Thyroid gland (tissue), 4 donors: ENCODE measurements around the gene AFF3. TPM values are rescaled to one million over a fixed set of nuclear protein-coding genes. Genes with fewer than 3 reads are reported as not detected.

ENCODE experiments used
- DNase-seq, 2 donors: peaks; one replicate each; pipeline ENCODE4 v3.0.0-alpha.2; 2019
- H3K27ac ChIP-seq, 3 donors: fragments of 200-600 bp; sonication (generic); 1 replicate in 2 of 3; 2 replicates in 1 of 3; pipeline ENCODE4 v1.5.1; 2016 to 2019; ENCODE audit warnings: mild to moderate bottlenecking in 1 of 3, moderate library complexity in 1 of 3
- H3K27me3 ChIP-seq: fragments of 200-600 bp; sonication (generic); one replicate; pipeline ENCODE4 v1.5.1; 2019
- H3K36me3 ChIP-seq, 2 donors: fragments of 200-600 bp; sonication (generic); one replicate each; pipeline ENCODE4 v1.5.1; 2016 to 2019
- H3K4me1 ChIP-seq, 2 donors: fragments of 200-600 bp; sonication (generic); one replicate each; pipeline ENCODE4 v1.5.1; 2017 to 2019
- H3K4me3 ChIP-seq, 3 donors: fragments of 200-600 bp; sonication (generic); replicated peaks in 1 of 3; 1 replicate in 2 of 3; 2 replicates in 1 of 3; pipeline ENCODE4 v1.5.1; 2016; ENCODE audit warnings: mild to moderate bottlenecking in 1 of 3
- H3K9me3 ChIP-seq: fragments of 200-600 bp; sonication (generic); one replicate; pipeline ENCODE4 v1.5.1; 2017
- CTCF ChIP-seq, 6 experiments: fragments of 200-600 bp in 3 of 6; fragments of 450-650 bp in 3 of 6; sonication (generic) in 3 of 6; IDR thresholded peaks; one replicate each; pipeline ENCODE4 v1.5.1; 2016 to 2019; ENCODE audit warnings: antibody characterized with exemption in 6 of 6, mild to moderate bottlenecking in 2 of 6, inconsistent platforms in 1 of 6, moderate library complexity in 1 of 6
- POLR2A ChIP-seq, 2 donors: fragments of 450-650 bp; IDR thresholded peaks; one replicate each; pipeline ENCODE4 v1.6.1; 2017; ENCODE audit warnings: antibody characterized with exemption in 2 of 2, mild to moderate bottlenecking in 2 of 2, moderate library complexity in 1 of 2
- WGBS, 2 donors: methylation state at CpG; one replicate each; pipeline ENCODE4 v1.1.5; 2017; 5-methylcytosine and 5-hydroxymethylcytosine counted together
- intact Hi-C: fragments of 100-400 bp; cut with DNase I; formaldehyde crosslinking; loops from one replicate; pipeline ENCODE4 v1.15.1; 2023
- total RNA-seq, 4 donors: library from RNA; depleted of rRNA; stranded (reverse); fragments of >200 nt; gene quantifications; one replicate each; pipeline ENCODE4 v1.2.3, GENCODE V29; 2016

The AFF3 gene
- total RNA-seq, 4 donors from 2014 or later: 0.54 to 2.6 (median 1.1) TPM

GRCh38 chr2:99640635-99641151 is 501.7 kb downstream of the AFF3 start:
- Histone ChIP-seq H3K27ac (no peak overlapping the region), H3K4me3 (no peak overlapping the region), H3K9me3 (no peaks in the 10 kb centered on the region), H3K4me1 (peaks cover 0 to 7% of the 10 kb centered on the region in 2 donors), H3K36me3 (no peaks in the 10 kb centered on the region), H3K27me3 (no peaks in the 10 kb centered on the region)
- no peak for TF ChIP-seq CTCF (IDR thresholded peaks at IDR 0.05)
- TF ChIP-seq POLR2A (IDR thresholded peaks at IDR 0.05): no peak
- 89 to 92% methylated on average over 5 of the region's 5 CpGs for WGBS, 2 donors
- intact Hi-C loops: no loop called here
- no peak for DNase-seq

DNA sequence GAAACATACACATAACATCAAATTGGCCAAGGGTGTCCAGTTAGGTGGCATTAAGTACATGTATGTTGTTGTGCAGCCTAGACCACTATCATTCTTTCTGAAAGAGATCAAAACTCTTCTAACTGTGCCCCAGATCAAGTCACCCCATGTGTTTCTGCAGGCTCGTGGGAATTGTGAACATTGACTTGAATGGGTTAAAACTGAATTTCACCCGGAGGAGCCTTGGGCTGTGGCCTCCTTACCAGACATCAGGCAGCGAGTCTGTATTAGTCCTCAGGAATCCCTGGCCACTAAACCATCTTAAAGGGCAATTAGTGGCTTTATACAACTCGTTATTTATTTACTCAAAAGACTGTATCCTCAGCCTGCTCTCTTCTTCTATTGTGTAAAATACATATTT is 503.6 kb downstream of the AFF3 start:
- TF ChIP-seq POLR2A (IDR thresholded peaks at IDR 0.05): no peak
- no peak for TF ChIP-seq CTCF (IDR thresholded peaks at IDR 0.05)
- intact Hi-C loops: no loop called here
- 65 to 78% methylated on average over 4 of the region's 4 CpGs for WGBS, 2 donors

GRCh38 chr2:99637159-99637697 is 505.2 kb downstream of the AFF3 start:
- TF ChIP-seq CTCF (IDR thresholded peaks at IDR 0.05) (no peak), POLR2A (IDR thresholded peaks at IDR 0.05) (no peak)
- no peaks in the 10 kb centered on the region for H3K27me3 ChIP-seq
- no peak overlapping the region for H3K27ac ChIP-seq
- H3K4me1 ChIP-seq: peaks cover 0 to 7% of the 10 kb centered on the region in 2 donors
- no peak overlapping the region for H3K4me3 ChIP-seq
- no peaks in the 10 kb centered on the region for H3K36me3 ChIP-seq
- intact Hi-C loops: no loop called here
- DNase-seq: no peak
- 69 to 75% methylated on average over 7 of the region's 7 CpGs for WGBS, 2 donors
- H3K9me3 ChIP-seq: no peaks in the 10 kb centered on the region

More for the DNA sequence above, 503.6 kb downstream of the AFF3 start:
- Histone ChIP-seq H3K27me3 (no peaks in the 10 kb centered on the region), H3K4me1 (peaks cover 0 to 7% of the 10 kb centered on the region in 2 donors), H3K9me3 (no peaks in the 10 kb centered on the region), H3K36me3 (no peaks in the 10 kb centered on the region), H3K27ac (no peak overlapping the region), H3K4me3 (no peak overlapping the region)
- no peak for DNase-seq

- 55 to 69% methylated on average over 18 of the region's 19 CpGs for WGBS, 2 donors
- Histone ChIP-seq H3K9me3 (no peaks in the 10 kb centered on the region), H3K27me3 (no peaks in the 10 kb centered on the region), H3K36me3 (no peaks in the 10 kb centered on the region), H3K27ac (no peak overlapping the region), H3K4me1 (peaks cover 0 to 7% of the 10 kb centered on the region in 2 donors), H3K4me3 (no peak overlapping the region)
- TF ChIP-seq POLR2A (IDR thresholded peaks at IDR 0.05) (no peak), CTCF (IDR thresholded peaks at IDR 0.05) (no peak)
- peak; percentile 21 to 36 for DNase-seq
- intact Hi-C loops: no loop called here
These were observed 506.0 kb downstream of the AFF3 start for GRCh38 chr2:99636144-99637034.

DNA sequence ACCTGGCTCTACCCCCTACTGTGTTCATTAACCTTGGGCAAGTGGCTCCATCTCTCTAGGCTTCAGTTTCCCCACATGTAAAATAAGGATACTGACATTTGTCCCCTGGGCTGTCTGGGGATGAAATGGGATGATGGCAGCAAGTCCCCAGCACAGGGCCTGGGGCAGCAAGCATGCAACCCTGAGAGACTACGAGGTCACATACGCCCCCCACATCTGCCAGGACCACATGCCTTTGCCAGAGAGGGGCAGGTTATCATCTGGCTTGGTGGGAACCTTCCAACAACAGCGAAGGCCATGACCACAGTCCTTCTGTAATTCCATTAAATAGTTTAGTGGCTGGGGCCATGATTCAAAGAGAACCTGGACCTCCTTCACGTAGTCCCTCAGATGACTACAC is 506.7 kb downstream of the AFF3 start:
- no peaks in the 10 kb centered on the region for H3K36me3 ChIP-seq
- H3K9me3 ChIP-seq: no peaks in the 10 kb centered on the region
- 89 to 100% methylated on average over 4 of the region's 4 CpGs for WGBS, 2 donors
- DNase-seq: no peak
- no peak overlapping the region for H3K27ac ChIP-seq
- intact Hi-C loops: no loop called here
- H3K4me3 ChIP-seq: no peak overlapping the region
- no peaks in the 10 kb centered on the region for H3K27me3 ChIP-seq
- H3K4me1 ChIP-seq: peaks cover 0 to 7% of the 10 kb centered on the region in 2 donors
- TF ChIP-seq CTCF (IDR thresholded peaks at IDR 0.05) (no peak), POLR2A (IDR thresholded peaks at IDR 0.05) (no peak)
